HCEC 1CT (cell line): ENCODE data around the gene ZNF629.

Experiments used
- DNase-seq: peaks from one replicate; pipeline ENCODE4 v3.0.0-alpha.2; 2017

ZNF629 gene

GRCh38 chr16:30766206-30766932 lies 20.6 kb downstream of the ZNF629 start:
- DNase-seq = no peak

GRCh38 chr16:30764816-30765465 lies 22.1 kb downstream of the ZNF629 start:
- DNase-seq = no peak

GRCh38 chr16:30764086-30764485 lies 22.9 kb downstream of the ZNF629 start:
- no peak for DNase-seq

- no peak for DNase-seq
Measured at GRCh38 chr16:30762991-30763725, 23.8 kb downstream of the ZNF629 start.

GRCh38 chr16:30761928-30762902 lies 24.8 kb downstream of the ZNF629 start, which contains the start of the genes CFAP119 and RNF40:
Gene CFAP119, minus strand, starts transcription at chr16:30762062. Its CDS starts 314 bp downstream, at chr16:30761748.
Gene RNF40, plus strand, starts transcription at chr16:30762322. Its CDS starts 224 bp downstream, at chr16:30762546.
- peak; percentile 96 for DNase-seq

- peak; percentile 11 for DNase-seq
Measured at GRCh38 chr16:30761427-30761927, 25.5 kb downstream of the ZNF629 start.

- DNase-seq = no peak
Measured at GRCh38 chr16:30760577-30761426, 26.2 kb downstream of the ZNF629 start.

GRCh38 chr16:30760001-30760559 lies 26.9 kb downstream of the ZNF629 start:
- DNase-seq = no peak

GRCh38 chr16:30758988-30759491 lies 28.0 kb downstream of the ZNF629 start:
- no peak for DNase-seq

- DNase-seq = no peak
Measured at GRCh38 chr16:30757316-30757715, 29.7 kb downstream of the ZNF629 start.

GRCh38 chr16:30756781-30757100 lies 30.3 kb downstream of the ZNF629 start:
- DNase-seq = no peak

- no peak for DNase-seq
Measured at GRCh38 chr16:30755955-30756780, 30.8 kb downstream of the ZNF629 start.

- no peak for DNase-seq
Measured at GRCh38 chr16:30753596-30753995, 33.4 kb downstream of the ZNF629 start.

- DNase-seq = no peak
Measured at GRCh38 chr16:30750876-30751465, 36.0 kb downstream of the ZNF629 start.

- no peak for DNase-seq
Measured at GRCh38 chr16:30750201-30750600, 36.8 kb downstream of the ZNF629 start.

GRCh38 chr16:30748634-30749445 lies 38.2 kb downstream of the ZNF629 start:
- DNase-seq = peak; percentile 32

- peak; percentile 99 for DNase-seq
Measured at GRCh38 chr16:30747799-30748633, 39.0 kb downstream of the ZNF629 start, which contains the start of gene PHKG2. Gene PHKG2, plus strand, starts transcription at chr16:30748425. Its CDS starts 396 bp downstream, at chr16:30748821.
